Measurements from ENCODE around the gene GNAL.
"Not testable (repeated sequence)": the region's sequence is repeated elsewhere in the genome, so short reads cannot be mapped to it uniquely, and the experiment has no call there.

GNAL gene

GRCh38 chr18:11669948-11670275 lies 19.2 kb upstream of the GNAL start:
- no peak for DNase-seq

GRCh38 chr18:11671156-11671555 lies 17.9 kb upstream of the GNAL start:
- no peak for DNase-seq

DNA sequence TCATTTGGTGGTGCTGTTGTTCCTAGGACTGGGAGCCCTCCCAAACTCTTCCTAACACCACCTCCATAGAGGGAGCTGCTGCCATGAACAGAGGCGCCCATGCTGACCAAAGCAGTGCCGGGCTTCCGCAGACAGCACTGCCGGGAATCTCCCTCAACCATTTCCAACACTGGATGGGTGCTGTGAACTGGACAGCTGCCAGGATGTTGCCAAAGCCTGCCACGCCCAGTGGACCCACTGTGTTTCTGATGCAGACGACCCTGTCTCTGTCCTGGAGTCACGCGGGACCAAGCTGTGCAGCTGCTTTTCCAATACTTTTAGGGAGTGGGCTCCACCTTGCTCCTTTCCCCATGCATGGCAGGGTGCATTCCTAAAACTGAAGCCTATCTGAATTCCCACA lies 16.9 kb upstream of the GNAL start:
- DNase-seq: no peak

DNA sequence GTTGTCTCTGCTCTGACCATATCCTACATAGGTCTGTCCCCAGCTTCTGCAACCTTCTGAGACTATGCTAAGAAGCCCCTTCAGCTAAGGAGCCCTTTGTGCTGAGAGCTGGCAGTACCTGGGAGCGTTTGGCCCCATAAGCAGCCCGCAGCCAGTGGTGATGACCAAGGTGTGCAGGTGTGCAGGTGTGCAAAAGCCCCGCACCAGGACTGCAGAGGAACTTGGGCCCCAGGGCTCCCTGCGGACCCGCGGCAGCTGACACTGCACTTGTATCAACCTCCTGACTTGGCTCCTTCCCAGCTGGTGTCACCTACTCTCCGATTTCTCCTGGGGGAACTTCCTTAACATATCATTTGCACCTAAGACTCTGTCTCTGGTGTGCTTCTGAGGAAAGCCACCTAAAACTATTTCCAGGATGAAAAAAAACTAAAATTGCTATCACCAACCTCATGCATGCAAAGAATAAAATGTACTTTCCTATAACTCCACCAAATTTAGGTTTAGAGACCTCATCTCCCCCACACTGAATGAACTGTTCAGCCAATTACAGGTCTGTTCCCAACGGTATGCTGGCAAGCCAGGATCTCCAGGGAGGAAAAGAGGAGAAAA lies 16.1 kb upstream of the GNAL start:
- no peak for DNase-seq

GRCh38 chr18:11673560-11673959 lies 15.5 kb upstream of the GNAL start:
- no peak for DNase-seq

- no peak for DNase-seq
Observed at GRCh38 chr18:11674119-11674518, 14.9 kb upstream of the GNAL start.

DNA sequence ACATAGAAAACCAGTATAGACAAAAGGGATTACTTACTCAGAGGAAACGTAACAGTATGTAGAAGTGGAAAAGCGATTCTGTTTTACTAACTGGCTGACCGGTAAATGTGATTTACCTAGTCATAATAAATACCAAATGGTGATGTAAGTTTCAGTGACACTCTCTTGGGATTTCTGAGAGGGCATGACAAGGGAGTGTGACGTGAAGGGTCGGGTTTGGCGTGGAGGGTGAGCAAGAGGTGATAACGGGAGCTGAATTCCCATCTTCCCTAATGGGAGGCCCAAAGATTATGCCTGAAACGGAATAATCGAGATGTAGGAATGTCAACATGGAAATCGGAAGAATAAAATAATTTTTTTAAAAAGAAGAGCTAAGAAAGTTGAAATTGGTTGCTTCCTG lies 12.7 kb upstream of the GNAL start:
- no peak for DNase-seq

DNA sequence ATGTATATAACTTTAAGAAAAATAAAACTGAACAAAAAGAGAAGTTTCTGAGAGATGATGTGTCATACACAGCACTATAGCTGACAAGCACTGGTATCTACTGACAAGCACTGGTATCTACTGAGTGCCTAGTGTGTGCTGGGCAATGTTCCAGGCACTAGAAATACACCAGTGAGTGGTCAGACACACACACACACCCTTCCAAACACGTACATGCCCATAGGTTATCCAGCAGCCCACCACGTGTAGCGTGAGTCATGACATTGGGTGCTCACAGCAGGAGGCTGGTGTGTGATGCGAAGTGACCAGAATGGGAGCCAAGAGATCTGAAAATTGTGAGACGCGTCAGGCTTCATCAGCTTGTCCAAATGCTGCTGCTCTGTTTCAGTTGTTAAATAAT lies 12.2 kb upstream of the GNAL start:
- DNase-seq: no peak

GRCh38 chr18:11678211-11678610 lies 10.9 kb upstream of the GNAL start:
- DNase-seq: no peak

DNA sequence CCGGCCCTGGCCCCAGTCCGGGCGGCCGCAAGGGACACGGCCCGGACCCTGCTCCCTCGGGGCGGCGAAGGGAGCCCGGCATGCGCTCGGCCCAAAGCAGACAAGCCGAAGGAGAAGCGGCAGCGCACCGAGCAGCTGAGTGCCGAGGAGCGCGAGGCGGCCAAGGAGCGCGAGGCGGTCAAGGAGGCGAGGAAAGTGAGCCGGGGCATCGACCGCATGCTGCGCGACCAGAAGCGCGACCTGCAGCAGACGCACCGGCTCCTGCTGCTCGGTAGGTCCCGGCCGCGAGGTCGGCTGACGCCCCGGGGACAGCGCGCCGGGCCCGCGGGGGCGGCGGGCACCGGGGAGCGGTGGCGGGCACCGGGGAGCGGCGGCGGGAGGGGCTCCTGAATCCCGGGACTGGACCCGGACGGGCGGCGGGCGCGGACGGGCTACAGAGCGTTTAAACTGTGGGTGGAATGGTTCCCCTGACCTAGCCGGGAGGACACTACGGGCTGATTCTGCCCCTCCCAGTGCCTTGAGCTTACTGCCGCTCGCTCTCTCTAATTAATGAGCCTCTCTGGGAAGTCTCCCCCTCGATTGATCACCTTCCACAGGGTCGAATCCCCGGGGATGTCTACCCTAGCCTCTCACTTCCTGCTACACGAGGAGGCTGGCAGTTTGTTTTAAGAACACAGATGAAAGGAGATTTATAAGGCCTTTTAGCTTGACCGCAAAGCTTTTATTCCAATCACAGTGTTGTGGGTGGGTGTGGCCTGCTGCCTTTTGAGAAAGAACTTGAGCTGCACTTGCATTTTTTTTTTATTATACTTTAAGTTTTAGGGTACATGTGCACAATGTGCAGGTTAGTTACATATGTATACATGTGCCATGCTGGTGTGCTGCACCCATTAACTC lies 853 bp downstream of the GNAL start:
- no peak for DNase-seq

DNA sequence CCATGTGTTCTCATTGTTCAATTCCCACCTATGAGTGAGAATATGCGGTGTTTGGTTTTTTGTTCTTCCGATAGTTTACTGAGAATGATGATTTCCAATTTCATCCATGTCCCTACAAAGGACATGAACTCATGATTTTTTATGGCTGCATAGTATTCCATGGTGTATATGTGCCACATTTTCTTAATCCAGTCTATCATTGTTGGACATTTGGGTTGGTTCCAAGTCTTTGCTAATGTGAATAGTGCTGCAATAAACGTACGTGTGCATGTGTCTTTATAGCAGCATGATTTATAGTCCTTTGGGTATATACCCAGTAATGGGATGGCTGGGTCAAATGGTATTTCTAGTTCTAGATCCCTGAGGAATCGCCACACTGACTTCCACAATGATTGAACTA lies 1.6 kb downstream of the GNAL start:
- DNase-seq: not testable (repeated sequence)

GRCh38 chr18:11695736-11696135 lies 6.7 kb downstream of the GNAL start:
- DNase-seq: no peak

DNA sequence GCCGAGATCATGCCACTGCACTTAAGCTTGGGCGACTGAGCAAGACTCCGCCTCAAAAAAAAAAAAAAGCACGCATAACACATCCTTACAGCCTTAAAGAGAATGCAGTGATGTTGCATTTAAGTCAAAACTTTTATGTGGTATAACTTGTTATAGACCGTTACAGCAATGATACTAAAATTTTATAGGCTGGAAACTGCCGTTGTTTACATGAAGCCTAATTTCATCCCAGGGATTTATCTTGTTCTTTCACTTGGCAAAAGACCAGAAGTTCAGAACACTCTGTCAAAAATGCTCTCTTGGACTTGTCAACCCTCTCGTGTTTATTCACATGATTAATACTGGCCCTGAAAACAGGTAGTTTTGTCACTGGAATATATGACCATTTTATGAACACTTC lies 7.4 kb downstream of the GNAL start:
- no peak for DNase-seq

DNA sequence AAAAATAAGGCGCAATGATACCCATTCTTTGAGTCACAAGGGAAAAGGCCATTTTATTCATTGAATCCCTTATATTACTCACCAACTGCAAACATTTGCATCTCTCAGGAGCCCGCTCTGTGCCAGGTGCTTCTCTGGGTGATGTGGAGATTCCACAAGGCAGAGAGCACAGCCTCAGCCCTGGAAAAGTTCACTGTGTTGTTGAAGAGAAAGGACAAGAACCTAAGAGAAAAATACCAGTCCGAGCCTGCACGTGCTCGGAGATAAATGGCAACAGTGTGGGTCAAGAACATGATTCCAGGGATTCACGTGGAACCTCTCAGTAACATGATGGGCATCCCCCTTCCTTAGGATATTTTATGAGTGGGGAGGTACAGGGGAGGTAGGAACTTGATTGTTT lies 11.8 kb downstream of the GNAL start:
- DNase-seq: no peak

DNA sequence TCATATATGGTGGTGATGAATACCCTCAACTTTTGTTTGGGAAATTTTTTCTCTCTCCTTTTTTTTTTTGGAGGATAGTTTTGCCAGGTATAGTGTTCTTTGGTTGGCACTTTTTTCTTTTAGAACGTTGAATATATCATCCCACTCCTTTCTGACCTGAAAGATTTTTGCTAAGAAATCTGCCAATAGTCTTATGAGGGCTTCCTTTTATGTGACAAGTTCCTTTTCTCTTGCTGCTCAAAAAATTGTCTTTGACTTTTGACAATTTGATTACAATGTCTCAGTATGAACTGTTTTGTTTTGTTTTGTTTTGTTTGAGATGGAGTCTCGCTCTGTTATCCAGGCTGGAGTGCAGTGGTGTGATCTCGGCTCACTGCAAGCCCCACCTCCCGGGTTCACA lies 21.5 kb downstream of the GNAL start:
- no peak for DNase-seq

DNA sequence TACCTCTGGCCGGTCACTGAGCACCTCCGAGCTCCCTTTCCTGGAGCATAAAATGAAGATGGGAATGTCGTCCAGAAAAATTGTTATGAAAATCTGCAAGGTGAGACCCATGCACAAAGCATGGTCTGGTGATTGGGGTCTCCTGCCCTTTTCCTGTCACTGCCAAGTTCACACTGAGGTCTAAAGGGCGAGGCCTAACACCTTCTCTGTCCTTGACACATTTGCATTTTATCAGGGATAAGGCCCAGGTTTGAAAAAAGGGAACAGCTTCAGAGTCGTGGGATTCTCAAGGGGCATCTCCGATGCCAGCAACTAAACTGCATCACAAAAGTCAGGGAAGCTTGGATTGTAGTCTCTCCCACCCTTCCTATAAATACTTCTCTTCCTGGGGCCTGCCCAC lies 24.7 kb downstream of the GNAL start:
- DNase-seq: no peak

DNA sequence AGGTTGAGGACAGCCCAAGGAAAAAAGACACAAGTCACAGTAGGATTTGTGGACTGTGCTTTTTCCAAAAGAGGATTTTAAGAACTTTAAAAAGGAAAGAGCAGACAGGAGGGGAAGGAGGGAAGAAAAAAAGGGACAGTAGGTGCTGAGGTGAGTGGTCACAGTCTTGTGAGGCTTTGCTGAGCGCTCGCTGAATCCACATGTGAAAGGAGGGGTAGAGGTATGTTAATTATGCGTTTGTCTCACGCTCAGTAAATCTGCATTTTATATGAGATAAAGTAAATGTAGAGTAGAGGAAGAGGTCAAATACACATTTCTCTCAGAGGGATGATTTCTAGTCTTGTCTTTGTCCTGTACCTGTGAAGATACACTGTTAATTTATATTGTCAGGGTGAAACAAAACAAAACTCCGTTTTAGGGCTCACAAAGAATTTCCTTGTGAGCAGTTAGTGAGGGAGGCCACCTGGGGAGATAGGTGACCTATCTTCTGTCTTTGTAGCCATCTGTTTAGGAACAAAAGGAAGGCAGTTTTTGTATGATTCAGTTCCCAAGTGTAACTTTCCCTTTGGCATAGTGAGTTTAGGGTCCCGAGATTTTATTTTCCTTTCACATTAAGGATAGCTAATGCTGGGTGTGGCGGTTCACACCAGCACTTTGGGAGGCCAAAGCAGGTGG lies 25.3 kb downstream of the GNAL start:
- DNase-seq: no peak

DNA sequence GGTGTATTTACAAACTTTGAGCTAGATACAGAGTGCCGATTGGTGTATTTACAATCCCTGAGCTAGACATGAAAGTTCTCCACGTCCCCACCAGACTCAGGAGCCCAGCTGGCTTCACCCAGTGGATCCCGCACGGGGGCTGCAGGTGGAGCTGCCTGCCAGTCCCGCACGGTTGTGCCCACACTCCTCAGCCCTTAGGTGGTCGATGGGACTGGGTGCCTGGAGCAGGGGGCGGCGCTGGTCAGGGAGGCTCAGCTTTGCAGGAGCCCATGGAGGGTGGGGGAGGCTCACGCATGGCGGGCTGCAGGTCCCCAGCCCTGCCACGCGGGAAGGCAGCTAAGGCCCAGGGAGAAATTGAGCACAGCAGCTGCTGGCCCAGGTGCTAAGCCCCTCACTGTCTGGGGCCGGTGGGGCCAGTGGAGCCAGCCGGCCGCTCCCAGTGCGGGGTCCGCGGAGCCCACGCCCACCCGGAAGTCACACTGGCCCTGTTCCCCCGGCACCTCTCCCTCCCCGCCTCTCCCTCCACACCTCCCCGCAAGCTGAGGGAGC lies 27.8 kb downstream of the GNAL start:
- not testable (repeated sequence) for DNase-seq

- DNase-seq: no peak
Observed at GRCh38 chr18:11719050-11719449, 30.0 kb downstream of the GNAL start.

GRCh38 chr18:11719621-11720020 lies 30.6 kb downstream of the GNAL start:
- no peak for DNase-seq

DNA sequence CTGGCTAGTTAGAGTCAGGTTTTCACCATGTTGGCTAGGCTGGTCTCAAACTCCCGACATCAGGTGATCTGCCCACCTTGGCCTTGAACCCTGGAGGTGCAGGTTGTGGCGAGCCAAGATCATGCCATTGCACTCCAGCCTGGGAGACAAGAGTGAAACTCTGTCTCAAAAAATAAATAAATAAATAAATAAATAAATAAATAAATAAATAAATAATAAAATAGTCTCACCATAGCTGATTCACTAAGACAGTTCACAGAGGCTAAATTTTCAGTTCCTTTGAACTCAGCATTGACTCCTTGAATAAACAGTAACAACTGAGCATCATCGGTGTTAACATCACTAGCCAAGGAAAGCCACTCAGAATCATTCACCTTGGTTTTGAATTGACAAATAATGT lies 32.7 kb downstream of the GNAL start:
- no peak for DNase-seq

GRCh38 chr18:11724781-11725180 lies 35.7 kb downstream of the GNAL start:
- DNase-seq: no peak

DNA sequence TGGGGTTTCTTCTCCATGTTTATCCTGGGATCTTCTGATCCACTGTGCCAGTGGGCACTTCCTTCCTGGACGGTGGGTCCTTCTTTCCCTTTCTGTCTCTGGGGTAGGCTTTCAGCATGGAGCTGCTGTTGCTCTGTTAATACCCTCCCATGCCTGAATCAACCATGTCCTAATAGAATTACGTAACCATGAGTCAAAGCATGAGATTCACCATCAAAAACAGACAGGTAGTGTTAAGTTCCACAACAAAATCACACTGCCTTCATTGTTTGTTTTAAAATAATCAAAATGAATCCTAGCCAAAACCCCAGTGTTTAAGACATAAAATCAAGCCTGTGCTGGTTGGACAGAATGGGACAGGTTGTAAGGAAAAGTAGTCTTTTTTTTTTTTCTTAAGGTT lies 37.5 kb downstream of the GNAL start:
- no peak for DNase-seq

DNA sequence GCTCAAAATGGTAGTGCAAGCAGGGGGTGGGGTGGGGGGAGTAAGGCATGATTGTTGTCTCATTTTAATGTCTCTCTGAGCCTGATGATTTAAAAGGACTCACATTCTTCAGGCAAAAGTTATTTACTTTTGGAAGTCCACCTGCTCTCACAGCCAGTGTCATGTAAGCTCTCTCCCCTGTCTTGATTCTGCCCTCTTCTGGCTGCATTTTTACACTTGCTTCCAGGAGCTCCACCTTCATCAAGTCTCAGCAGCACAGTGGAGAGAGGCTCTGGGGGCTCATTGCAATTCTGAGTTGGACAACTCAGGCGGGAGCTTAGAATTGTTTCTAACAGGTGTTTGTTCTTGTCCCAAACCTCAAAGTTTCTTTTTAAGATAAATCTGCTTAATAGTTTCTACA lies 39.2 kb downstream of the GNAL start:
- no peak for DNase-seq
